Trophoblast cell (in vitro differentiated cells and primary cell): ENCODE data around the gene ZBTB9. TPM values are rescaled to one million over a fixed set of nuclear protein-coding genes. Genes with fewer than 3 reads are reported as not detected.

Experiments used
- DNase-seq, 2 donors: peaks; one replicate each; pipeline ENCODE4 v3.0.0-alpha.2; 2016
- H2AFZ ChIP-seq: 2 replicates; pipeline ENCODE4 v1.6.1; 2013; ENCODE audit warnings: low read length, moderate library complexity, mild to moderate bottlenecking; ENCODE audit not compliant: insufficient read depth, poor library complexity
- H2AK5ac ChIP-seq: 2 replicates; pipeline ENCODE4 v1.6.1; 2013; ENCODE audit warnings: mild to moderate bottlenecking, low read length
- H2BK120ac ChIP-seq: 2 replicates; pipeline ENCODE4 v1.6.1; 2013; ENCODE audit warnings: low read length, mild to moderate bottlenecking, moderate library complexity; ENCODE audit not compliant: insufficient read depth, poor library complexity
- H2BK12ac ChIP-seq: 2 replicates; pipeline ENCODE4 v1.6.1; 2013; ENCODE audit warnings: mild to moderate bottlenecking, low read length, moderate library complexity
- H2BK5ac ChIP-seq: 2 replicates; pipeline ENCODE4 v1.6.1; 2013; ENCODE audit warnings: low read length, low read depth, moderate library complexity, mild to moderate bottlenecking; ENCODE audit not compliant: poor library complexity
- H3K14ac ChIP-seq: 2 replicates; pipeline ENCODE4 v1.6.1; 2013; ENCODE audit warnings: mild to moderate bottlenecking, low read length
- H3K18ac ChIP-seq: 2 replicates; pipeline ENCODE4 v1.6.1; 2013; ENCODE audit warnings: mild to moderate bottlenecking, low read length
- H3K23ac ChIP-seq: 2 replicates; pipeline ENCODE4 v1.6.1; 2013; ENCODE audit warnings: low read length
- H3K27ac ChIP-seq: 2 replicates; pipeline ENCODE4 v1.5.1; 2013; ENCODE audit warnings: low read depth, mild to moderate bottlenecking, inconsistent platforms, low read length, moderate library complexity
- H3K27me3 ChIP-seq: 2 replicates; pipeline ENCODE4 v1.6.1; 2013; ENCODE audit warnings: inconsistent platforms, mild to moderate bottlenecking, low read length, moderate library complexity; ENCODE audit not compliant: insufficient read depth
- H3K36me3 ChIP-seq, 2 experiments: 1 replicate in 1 of 2; 2 replicates in 1 of 2; pipeline ENCODE4 v1.6.1; 2013; ENCODE audit warnings: low read length in 2 of 2, mild to moderate bottlenecking in 2 of 2, moderate library complexity in 1 of 2; ENCODE audit not compliant: insufficient read depth in 2 of 2, control insufficient read depth in 1 of 2
- H3K4ac ChIP-seq: 2 replicates; pipeline ENCODE4 v1.6.1; 2013; ENCODE audit warnings: low read depth, mild to moderate bottlenecking, low read length, moderate library complexity
- H3K4me1 ChIP-seq, 2 experiments: 1 replicate in 1 of 2; 2 replicates in 1 of 2; pipeline ENCODE4 v1.6.1; 2013; ENCODE audit warnings: low read length in 2 of 2, mild to moderate bottlenecking in 2 of 2, moderate library complexity in 1 of 2; ENCODE audit not compliant: insufficient read depth in 2 of 2, control insufficient read depth in 1 of 2
- H3K4me2 ChIP-seq: 2 replicates; pipeline ENCODE4 v1.6.1; 2013; ENCODE audit warnings: inconsistent platforms, mild to moderate bottlenecking, low read length, moderate library complexity
- H3K4me3 ChIP-seq: 2 replicates; pipeline ENCODE4 v1.5.1; 2013; ENCODE audit warnings: mild to moderate bottlenecking, low read depth, low read length, inconsistent platforms
- H3K79me1 ChIP-seq: one replicate; pipeline ENCODE4 v1.6.1; 2013; ENCODE audit warnings: low read length
- H3K79me2 ChIP-seq: 2 replicates; pipeline ENCODE4 v1.6.1; 2013; ENCODE audit warnings: low read length, mild to moderate bottlenecking; ENCODE audit not compliant: control insufficient read depth, insufficient read depth, poor library complexity
- H3K9ac ChIP-seq: 2 replicates; pipeline ENCODE4 v1.6.1; 2013; ENCODE audit warnings: mild to moderate bottlenecking, low read length
- H3K9me3 ChIP-seq: 2 replicates; pipeline ENCODE4 v1.6.1; 2013; ENCODE audit warnings: low read depth, mild to moderate bottlenecking, control low read depth, inconsistent platforms, low read length; ENCODE audit not compliant: insufficient read depth
- H4K12ac ChIP-seq: 2 replicates; pipeline ENCODE4 v1.6.1; 2013; ENCODE audit warnings: low read depth, mild to moderate bottlenecking, low read length, moderate library complexity
- H4K8ac ChIP-seq: 2 replicates; pipeline ENCODE4 v1.6.1; 2013; ENCODE audit warnings: low read depth, mild to moderate bottlenecking, low read length, moderate library complexity
- H4K91ac ChIP-seq: one replicate; pipeline ENCODE4 v1.6.1; 2013; ENCODE audit warnings: low read depth, mild to moderate bottlenecking, low read length, moderate library complexity
- WGBS: extraction: QIAGEN DNeasy Blood & Tissue Kit; methylation state at CpG from one replicate; pipeline ENCODE4 v1.1.7; 2013; ENCODE audit warnings: missing lambda C conversion rate; ENCODE audit not compliant: insufficient read length, insufficient coverage; ENCODE audit errors: extremely low coverage; 5-methylcytosine and 5-hydroxymethylcytosine counted together
- polyA plus RNA-seq: library from polyadenylated mRNA; stranded (reverse); fragments of 200-250 nt; gene quantifications from 2 replicates; pipeline ENCODE4 v1.2.3, GENCODE V29; 2013

The ZBTB9 gene
- polyA plus RNA-seq: 5.7 and 6.1 TPM in 2 replicates

- no peaks in the 10 kb centered on the region for H3K9me3 ChIP-seq
- H3K18ac ChIP-seq: peak within 1 kb of the TSS; percentile 28
- no CpG with 5 or more reads among the region's 65 CpGs for WGBS
- H4K91ac ChIP-seq: peak within 1 kb of the TSS; percentile 49
- no peak within 1 kb of the TSS for H2BK12ac ChIP-seq
- H3K4me2 ChIP-seq: peak within 1 kb of the TSS; percentile 97
- peaks cover 4 to 7% of the 10 kb centered on the region in 2 experiments for H3K4me1 ChIP-seq
- H2BK120ac ChIP-seq: no peak within 1 kb of the TSS
- peak; percentile 97 to 98 for DNase-seq
- H3K4ac ChIP-seq: peak within 1 kb of the TSS; percentile 52
- H4K12ac ChIP-seq: peak within 1 kb of the TSS; percentile 34
- peak within 1 kb of the TSS; percentile 85 for H4K8ac ChIP-seq
- H3K79me1 ChIP-seq: peaks cover 3% of the 10 kb centered on the region
- H2AK5ac ChIP-seq: peak within 1 kb of the TSS; percentile 64
- peak within 1 kb of the TSS; percentile 7 for H3K27ac ChIP-seq
- H3K9ac ChIP-seq: peak within 1 kb of the TSS; percentile 83
- peak within 1 kb of the TSS; percentile 56 for H3K14ac ChIP-seq
- H2AFZ ChIP-seq: peak within 1 kb of the TSS; percentile 75
- no peak within 1 kb of the TSS for H3K23ac ChIP-seq
- H3K27me3 ChIP-seq: no peaks in the 10 kb centered on the region
- H3K36me3 ChIP-seq: peaks cover 19% of the 10 kb centered on the region in 2 experiments
- H2BK5ac ChIP-seq: peak within 1 kb of the TSS; percentile 8
- H3K4me3 ChIP-seq: peak within 1 kb of the TSS; percentile 89
- H3K79me2 ChIP-seq: peaks cover 4% of the 10 kb centered on the region
Observed at GRCh38 chr6:33454009-33454946, at the start of gene ZBTB9. ZBTB9 (plus strand) TSS chr6:33454576; CDS start chr6:33455101, 525 bp downstream.

DNA sequence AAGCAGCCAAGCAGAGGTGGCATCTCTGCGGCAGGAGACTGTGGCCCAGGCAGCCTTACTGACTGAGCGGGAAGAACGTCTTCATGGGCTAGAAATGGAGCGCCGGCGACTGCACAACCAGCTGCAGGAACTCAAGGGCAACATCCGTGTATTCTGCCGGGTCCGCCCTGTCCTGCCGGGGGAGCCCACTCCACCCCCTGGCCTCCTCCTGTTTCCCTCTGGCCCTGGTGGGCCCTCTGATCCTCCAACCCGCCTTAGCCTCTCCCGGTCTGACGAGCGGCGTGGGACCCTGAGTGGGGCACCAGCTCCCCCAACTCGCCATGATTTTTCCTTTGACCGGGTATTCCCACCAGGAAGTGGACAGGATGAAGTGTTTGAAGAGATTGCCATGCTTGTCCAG lies 49.5 kb upstream of the ZBTB9 start:
- no peak for DNase-seq
- Histone ChIP-seq H3K79me2 (no peaks in the 10 kb centered on the region), H4K8ac (no peak overlapping the region), H3K4me3 (no peak overlapping the region), H3K4me1 (peaks cover 2 to 4% of the 10 kb centered on the region in 2 experiments), H3K14ac (no peak overlapping the region), H2AK5ac (no peak overlapping the region), H3K18ac (no peak overlapping the region), H3K27me3 (no peaks in the 10 kb centered on the region), H2BK12ac (no peak overlapping the region), H4K12ac (no peak overlapping the region), H2BK120ac (no peak overlapping the region), H3K79me1 (peaks cover 2% of the 10 kb centered on the region), H3K4me2 (no peak overlapping the region), H3K9ac (no peak overlapping the region), H2BK5ac (no peak overlapping the region), H4K91ac (no peak overlapping the region), H3K27ac (no peak overlapping the region), H2AFZ (no peak overlapping the region), H3K9me3 (peaks cover 3% of the 10 kb centered on the region), H3K23ac (no peak overlapping the region), H3K4ac (no peak overlapping the region), H3K36me3 (peaks cover 45 to 52% of the 10 kb centered on the region in 2 experiments)
- no CpG with 5 or more reads among the region's 17 CpGs for WGBS

DNA sequence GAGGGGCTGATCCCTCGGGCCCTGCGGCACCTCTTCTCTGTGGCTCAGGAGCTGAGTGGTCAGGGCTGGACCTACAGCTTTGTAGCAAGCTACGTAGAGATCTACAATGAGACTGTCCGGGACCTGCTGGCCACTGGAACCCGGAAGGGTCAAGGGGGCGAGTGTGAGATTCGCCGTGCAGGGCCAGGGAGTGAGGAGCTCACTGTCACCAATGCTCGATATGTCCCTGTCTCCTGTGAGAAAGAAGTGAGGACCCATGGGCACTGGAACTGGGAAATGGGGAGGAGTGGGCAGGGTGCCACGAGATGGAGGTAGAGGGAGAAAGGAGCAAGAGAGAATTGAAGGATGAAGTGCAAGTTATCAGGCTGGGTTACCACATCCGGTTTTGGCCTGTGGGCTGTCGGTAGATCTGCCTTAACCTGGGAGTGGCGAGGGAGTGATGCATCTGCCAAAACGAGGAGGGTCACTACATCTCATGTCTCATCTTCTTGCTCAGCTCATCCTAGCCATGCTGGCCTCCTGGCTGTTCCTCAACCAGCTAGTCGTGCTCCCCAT lies 48.9 kb upstream of the ZBTB9 start:
- Histone ChIP-seq H3K4me1 (peaks cover 2 to 4% of the 10 kb centered on the region in 2 experiments), H3K18ac (no peak overlapping the region), H2BK5ac (no peak overlapping the region), H3K36me3 (peaks cover 41 to 48% of the 10 kb centered on the region in 2 experiments), H2BK120ac (no peak overlapping the region), H3K4me2 (no peak overlapping the region), H4K8ac (no peak overlapping the region), H2BK12ac (no peak overlapping the region), H4K91ac (no peak overlapping the region), H2AK5ac (no peak overlapping the region), H4K12ac (no peak overlapping the region), H3K9ac (no peak overlapping the region), H3K27me3 (no peaks in the 10 kb centered on the region), H3K9me3 (peaks cover 3% of the 10 kb centered on the region), H3K79me2 (no peaks in the 10 kb centered on the region), H3K27ac (no peak overlapping the region), H2AFZ (no peak overlapping the region), H3K79me1 (peaks cover 3% of the 10 kb centered on the region), H3K4ac (no peak overlapping the region), H3K14ac (no peak overlapping the region), H3K4me3 (no peak overlapping the region), H3K23ac (no peak overlapping the region)
- no CpG with 5 or more reads among the region's 15 CpGs for WGBS
- DNase-seq: no peak

- Histone ChIP-seq H3K79me1 (peaks cover 7% of the 10 kb centered on the region), H3K14ac (no peak overlapping the region), H2AK5ac (no peak overlapping the region), H3K36me3 (peaks cover 41 to 47% of the 10 kb centered on the region in 2 experiments), H3K27ac (no peak overlapping the region), H3K9ac (no peak overlapping the region), H2AFZ (no peak overlapping the region), H2BK12ac (no peak overlapping the region), H3K23ac (no peak overlapping the region), H3K27me3 (no peaks in the 10 kb centered on the region), H3K79me2 (peaks cover 4% of the 10 kb centered on the region), H4K8ac (no peak overlapping the region), H3K4me3 (no peak overlapping the region), H3K4ac (no peak overlapping the region), H3K4me1 (peaks cover 2 to 4% of the 10 kb centered on the region in 2 experiments), H2BK120ac (no peak overlapping the region), H2BK5ac (no peak overlapping the region), H4K91ac (no peak overlapping the region), H4K12ac (no peak overlapping the region), H3K4me2 (no peak overlapping the region), H3K18ac (no peak overlapping the region), H3K9me3 (peaks cover 3% of the 10 kb centered on the region)
- DNase-seq: no peak
- WGBS: no CpG with 5 or more reads among the region's 17 CpGs
Observed at GRCh38 chr6:33406126-33406525, 48.2 kb upstream of the ZBTB9 start.
